Measurements from ENCODE around the gene ERG. TPM values are rescaled to one million over a fixed set of nuclear protein-coding genes. Genes with fewer than 3 reads are reported as not detected.

ERG gene
- total RNA-seq, 1 donor from 2014 or later = 118 TPM

- DNase-seq (ENCODE audit: extremely low read depth, low read depth, low spot score) = no peak
Observed at GRCh38 chr21:38343691-38344090, 154.6 kb downstream of the ERG start.

DNA sequence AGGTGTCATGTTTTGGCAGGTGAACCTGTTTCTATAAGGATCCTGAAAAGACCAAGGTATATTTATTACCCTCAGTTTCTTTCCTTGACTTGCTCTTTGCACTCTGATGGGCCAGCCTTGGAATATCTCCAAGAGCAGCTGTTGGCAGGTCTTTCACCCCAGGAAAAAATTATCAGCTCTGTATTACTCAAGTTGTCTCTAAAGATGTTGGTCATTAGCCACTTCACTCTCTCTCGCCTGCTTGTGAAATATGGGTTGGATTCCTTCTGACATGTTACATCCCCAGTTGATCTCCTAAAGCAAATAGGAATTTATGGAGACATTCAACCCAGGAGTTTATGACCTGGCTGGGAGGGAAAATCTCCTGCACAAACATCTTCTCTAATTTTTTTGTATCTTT is 155.5 kb downstream of the ERG start:
- DNase-seq (ENCODE audit: extremely low read depth, low read depth, low spot score) = no peak

- no peak for DNase-seq (ENCODE audit: extremely low read depth, low read depth, low spot score)
Observed at GRCh38 chr21:38341546-38342012, 156.7 kb downstream of the ERG start.

DNA sequence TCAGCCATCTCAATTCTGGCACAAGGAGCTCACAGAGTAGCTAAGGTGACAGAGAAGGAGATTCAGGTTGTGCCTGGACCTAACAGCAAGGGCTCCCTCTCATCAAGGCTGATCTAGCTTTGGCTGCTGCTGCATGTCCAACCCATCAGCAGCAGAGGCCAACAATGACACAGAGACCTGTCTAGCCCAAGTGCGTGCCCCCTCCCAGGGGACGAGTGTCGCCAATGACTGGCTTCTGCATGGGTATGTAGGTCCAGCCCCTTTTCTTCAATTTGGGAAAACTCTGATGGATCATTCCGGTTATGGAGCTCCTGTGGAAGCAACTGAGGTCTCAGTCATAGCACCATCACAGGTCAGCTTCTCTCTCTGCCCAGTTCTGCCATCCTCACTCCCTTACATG is 158.1 kb downstream of the ERG start:
- no peak for DNase-seq (ENCODE audit: extremely low read depth, low read depth, low spot score)

DNA sequence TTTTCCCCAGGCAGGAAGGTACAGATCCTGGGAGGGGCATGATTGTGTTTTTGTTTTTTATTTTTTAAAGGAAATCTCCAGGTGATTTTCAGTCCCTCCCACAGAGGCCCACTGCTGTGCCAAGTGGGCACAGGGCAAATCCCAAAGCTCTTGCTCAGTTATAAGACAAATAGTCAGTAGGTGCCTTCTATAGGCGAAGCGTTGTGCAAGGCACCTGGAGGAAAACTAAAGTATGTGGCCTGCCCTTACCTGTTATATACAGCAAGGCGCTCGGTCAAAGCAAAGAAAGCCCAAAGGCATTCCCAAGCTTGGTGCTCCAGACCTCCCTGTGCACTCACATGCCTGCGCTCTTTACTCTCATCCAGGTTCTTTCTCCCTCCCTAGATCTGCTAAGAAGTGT is 160.5 kb downstream of the ERG start:
- DNase-seq (ENCODE audit: extremely low read depth, low read depth, low spot score) = no peak

DNA sequence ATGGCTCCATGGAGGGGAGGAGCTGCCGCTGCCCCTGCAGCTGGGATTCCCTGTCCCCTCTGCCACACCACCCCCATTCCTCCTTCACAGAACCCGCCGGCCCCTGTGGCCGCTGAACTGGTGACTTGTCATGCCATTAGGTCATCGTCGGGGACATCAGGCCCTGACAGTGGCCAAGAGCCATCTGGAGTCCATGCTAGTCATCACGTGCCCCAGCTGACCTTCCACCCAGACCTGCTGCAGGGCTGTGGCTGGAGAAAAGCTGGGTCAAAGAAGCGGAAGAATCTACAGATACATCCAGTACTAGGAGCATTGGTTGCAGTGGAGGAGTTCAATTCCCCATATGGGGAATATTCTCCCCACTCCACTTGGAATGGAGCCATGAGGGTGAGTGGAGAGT is 163.4 kb downstream of the ERG start:
- DNase-seq (ENCODE audit: extremely low read depth, low read depth, low spot score) = no peak

DNA sequence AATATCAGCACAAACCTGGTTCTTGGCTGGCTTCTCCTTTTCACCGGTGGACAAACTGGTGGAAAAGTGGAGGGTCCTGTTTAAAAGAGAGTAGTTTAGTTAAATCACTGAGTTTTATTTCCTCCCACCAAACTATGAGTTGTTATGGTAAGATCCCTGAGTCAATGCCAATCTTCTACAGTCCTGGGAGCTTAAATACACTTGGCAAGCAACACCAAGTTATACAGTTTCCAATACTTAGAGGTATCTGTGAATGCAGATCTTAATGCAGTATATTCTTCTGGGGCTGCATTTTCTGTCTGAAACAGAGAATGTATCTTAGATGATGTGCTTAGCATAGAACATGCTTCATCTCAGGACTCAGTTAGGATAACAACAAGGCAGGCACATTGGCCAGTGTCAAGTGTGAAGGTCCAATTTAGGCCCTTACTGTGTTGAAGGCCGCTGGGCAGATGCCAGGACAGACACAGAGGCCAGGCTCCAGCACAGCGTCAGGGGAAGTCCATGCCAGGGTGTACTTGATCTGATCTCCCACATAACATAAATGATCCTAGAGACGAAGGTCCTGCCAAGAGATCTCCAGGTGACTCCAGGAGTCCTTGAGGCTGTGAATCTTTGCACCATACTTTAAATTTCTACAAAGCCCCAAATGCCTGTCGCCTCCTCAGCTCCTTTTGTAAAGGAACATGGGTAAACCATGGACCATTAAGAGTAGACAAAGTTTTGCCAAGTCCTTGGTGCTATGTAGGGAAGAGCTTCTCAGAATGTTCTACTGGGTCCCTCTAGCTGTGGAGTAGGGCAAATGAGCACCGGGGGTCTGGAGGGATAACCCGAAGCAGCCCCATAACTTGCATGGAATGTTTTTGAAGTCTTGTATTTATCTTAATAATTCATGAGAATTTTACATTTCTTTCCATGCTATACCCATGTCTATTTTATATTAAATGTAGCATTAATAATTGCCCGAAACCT is 164.7 kb downstream of the ERG start:
- no peak for DNase-seq (ENCODE audit: extremely low read depth, low read depth, low spot score)

GRCh38 chr21:38330666-38331065 is 167.6 kb downstream of the ERG start:
- no peak for DNase-seq (ENCODE audit: extremely low read depth, low read depth, low spot score)

Other genes starting within 250 kb of the ERG start
- 3.0 and 16.7 TPM in 2 replicates for gene KCNJ15, start 241.5 kb downstream of the ERG start, total RNA-seq